ENCODE results near the gene TENM4.

TENM4 gene

DNA sequence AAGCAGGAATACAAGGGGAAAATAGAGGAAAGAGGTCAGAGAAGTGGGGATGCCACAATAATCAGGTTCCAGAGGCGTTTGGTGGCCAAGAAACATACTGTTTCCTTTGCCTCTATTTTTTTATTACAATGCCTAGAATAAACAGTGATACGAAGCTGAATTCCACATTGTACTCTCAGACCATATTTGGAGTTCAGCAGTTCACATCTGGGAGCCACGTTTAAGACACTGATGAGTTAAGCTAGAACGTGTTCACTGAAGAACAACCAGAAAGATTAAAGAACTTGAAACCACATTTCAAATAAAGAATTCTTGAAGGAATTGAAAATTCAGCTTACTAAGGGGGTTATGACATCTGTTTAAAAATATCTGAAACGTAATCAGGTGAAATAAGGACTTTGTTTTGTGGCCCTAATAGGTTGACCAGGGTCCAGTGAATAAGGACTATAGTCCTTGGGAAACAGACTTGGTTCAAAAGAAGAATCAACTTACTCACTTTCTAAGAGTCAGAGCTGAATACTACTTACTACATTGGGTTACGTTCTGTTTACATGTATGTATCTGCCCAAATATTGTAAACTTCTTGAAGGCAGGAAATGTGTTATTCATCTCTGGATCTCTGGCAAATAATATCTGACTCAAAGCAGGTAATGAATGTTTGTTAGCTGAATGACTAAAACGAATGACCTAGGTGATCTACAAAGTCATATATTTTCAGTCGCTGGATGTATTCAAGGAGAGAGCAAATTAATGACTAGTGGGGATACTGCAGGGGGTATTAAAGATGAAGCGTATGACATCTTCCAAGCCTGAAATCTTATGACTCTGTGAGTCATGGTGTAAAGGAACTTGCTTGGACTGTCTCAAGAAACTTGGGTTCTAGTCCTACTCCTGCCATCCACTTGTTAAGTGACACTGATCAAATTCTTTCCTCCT, 619.2 kb downstream of the TENM4 start:
- no peak for DNase-seq

- no peak for DNase-seq
These were observed 620.1 kb downstream of the TENM4 start for GRCh38 chr11:78820741-78821140.

DNA sequence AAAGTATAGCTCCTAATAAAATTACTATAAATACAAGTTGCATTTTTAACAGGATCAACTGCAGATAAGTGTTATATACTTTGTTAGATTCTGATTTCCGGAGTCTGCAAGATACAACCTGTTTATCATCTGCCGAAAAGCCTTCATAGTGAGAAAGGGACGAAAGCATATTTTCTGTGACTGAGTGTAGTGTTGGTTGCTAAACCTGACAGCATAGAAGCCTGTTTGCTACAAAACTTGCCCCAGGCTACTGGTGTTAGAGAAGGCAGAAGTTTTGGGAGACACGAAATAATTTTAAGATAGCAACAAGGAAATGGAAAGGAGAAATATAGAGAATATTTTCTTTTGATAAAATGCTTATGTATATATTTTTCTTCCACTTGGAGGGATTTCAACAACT, 622.6 kb downstream of the TENM4 start:
- no peak for DNase-seq

GRCh38 chr11:78815831-78816230, 625.0 kb downstream of the TENM4 start:
- no peak for DNase-seq

GRCh38 chr11:78812513-78813293, 628.1 kb downstream of the TENM4 start:
- no peak for DNase-seq

DNA sequence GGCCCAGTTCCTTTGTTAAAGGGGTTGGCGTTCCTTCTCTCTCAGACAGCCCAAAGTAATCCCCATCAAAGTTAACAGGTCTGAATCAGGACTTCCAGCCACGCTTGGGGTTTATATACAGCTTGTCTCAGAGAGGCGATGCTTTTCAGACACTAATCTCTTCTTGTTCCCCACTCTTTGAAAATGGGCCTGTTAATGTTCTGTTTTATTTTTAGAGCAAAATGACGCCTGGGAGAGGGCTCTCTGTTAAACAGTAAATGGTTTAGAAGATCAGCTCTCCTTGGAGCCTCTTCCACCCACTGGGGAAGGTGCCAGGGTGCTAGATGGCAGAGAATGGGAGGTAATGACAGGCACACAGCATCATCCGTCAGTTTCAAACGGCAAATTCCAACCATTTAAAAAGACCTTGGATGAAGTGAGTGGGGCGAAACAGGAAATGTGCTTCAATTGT, 630.2 kb downstream of the TENM4 start:
- no peak for DNase-seq

DNA sequence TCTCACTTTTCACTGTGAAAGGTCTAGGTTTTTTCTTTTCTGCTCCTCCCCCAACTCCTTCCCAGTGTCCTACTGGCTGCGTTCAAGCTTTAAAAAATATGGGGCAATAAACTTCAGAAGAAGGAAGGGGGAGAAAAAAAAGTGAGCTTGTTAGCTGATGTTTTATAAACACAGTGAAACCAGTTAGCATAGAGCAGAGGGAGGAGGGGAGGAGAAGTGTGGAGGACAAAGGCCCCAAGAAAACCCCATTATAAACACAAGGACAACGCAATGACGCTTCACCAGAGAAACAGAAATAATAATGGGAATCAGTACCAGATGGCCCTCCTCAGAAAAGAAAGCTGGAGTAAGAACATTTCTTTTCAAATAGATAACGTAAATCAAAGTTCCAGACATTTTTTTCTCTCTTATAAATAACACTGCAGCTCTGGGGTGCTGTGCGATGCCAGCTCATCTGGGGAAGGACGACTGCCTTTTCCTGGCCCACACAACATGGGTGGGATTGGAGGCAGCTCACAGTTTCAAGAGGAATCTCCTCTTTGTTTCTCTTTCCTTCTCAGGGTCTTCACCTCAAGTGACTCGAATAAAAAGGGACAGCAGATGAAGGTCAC, 630.8 kb downstream of the TENM4 start:
- no peak for DNase-seq

DNA sequence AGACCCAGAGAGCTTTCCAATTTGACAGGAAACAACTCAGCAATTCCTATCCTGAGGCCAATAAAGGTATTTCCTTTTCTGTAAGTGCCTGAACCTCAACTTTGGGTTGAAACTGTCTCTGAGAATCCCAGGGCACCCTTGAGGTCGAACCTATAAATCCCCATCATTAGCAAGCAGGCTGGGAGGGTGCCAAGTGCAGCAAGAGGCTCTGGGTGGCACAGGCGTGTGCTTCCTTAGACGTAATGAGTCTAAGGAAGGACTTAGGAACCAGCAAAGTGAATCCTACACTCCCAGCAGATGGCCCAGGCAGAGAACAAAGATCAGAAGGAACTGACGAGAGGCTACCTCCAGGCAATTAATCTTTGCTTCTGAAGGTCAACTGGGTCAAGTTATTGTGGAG, 631.9 kb downstream of the TENM4 start:
- no peak for DNase-seq

DNA sequence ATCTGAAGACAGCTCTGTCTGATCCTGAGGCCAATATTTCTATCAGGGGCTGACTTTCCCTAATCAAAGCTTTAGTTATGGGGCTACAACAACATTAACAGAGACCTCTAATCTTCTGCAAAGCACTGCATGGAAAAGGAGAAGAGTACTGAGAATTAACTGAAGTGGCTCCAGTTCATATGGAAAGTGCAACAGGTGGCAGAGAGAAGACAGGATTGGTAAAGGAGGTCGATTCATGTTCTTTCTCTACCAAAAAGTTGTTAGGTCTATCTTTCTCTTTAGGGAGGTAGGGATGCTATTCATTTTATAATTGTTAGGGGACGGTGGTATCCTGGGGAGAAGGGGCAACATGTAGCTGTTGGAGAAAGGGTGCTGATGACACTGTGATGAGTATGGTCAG, 633.5 kb downstream of the TENM4 start:
- DNase-seq = no peak

DNA sequence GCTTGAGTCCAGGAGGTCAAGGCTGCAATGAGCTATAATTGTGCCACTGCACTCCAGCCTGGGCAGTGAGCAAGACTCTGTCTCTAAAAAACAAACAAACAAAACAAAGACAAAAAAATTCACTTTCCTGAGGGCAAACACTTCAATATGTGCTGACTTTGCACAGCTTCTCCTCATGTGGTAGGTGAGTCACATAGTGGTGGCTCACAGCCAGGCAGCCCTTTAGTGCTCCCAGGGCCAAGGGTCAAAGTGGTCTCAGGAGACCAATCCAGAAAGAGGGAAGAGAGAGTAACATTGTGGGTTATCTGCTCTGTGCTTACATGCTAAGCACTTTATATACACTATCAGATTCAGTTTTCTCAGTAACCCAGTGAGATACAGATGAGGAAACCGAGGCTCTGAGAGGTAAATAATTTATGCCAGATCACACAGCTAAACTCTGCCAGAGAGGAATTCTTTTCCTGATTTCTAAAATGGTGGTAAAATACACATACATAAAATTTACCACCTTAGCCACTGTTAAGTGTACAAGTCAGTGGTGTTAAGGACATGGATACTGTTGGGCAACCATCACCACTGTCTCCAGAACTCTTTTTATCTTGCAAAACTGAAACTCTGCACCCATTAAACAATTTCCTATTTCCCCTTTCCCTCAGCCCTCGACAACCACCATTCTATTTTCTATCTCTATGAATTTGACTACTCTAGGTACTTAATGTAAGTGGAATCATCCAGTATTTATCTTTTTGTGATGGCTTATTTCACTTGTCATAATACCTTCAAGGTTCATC, 634.4 kb downstream of the TENM4 start:
- DNase-seq = no peak

DNA sequence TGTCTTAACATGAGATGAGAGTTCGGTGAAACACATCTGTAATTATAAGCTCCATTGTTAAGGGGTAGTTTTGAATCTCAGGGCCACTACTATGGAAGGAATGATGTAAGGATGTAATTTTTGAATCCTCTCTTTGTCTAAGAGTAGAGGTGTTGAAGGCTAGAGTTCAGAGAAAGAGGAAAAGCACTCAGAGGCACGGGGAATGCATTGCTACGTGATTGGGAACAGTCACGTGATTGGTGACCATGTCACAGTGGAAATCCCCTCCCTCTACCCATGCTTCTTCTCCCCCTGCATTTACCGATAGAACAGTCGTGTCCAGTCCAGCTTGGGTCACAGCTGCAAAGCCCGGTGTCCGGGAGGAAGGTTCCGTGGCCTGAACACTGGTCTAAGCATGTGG, 635.8 kb downstream of the TENM4 start:
- DNase-seq = no peak

DNA sequence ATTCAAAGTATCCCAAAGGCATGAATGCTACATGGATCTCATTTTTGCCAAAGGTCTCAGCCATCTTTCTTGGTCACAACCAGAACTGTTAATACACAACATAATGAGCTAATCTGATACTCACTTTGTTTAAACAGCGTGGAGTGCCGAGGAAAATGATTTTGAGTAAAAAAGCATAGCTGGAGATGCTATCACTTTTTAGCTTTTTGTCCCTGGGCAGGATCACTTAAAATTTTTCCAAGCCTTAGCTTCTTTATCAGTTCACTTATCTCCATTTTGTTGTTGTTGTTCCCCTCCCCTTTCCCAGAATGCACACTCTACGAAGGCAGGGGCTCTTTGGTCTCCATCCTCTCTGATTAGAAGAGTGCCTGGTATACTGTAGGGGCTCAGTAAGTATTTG, 636.8 kb downstream of the TENM4 start:
- no peak for DNase-seq

- no peak for DNase-seq
These were observed 638.6 kb downstream of the TENM4 start for GRCh38 chr11:78802058-78802761.

DNA sequence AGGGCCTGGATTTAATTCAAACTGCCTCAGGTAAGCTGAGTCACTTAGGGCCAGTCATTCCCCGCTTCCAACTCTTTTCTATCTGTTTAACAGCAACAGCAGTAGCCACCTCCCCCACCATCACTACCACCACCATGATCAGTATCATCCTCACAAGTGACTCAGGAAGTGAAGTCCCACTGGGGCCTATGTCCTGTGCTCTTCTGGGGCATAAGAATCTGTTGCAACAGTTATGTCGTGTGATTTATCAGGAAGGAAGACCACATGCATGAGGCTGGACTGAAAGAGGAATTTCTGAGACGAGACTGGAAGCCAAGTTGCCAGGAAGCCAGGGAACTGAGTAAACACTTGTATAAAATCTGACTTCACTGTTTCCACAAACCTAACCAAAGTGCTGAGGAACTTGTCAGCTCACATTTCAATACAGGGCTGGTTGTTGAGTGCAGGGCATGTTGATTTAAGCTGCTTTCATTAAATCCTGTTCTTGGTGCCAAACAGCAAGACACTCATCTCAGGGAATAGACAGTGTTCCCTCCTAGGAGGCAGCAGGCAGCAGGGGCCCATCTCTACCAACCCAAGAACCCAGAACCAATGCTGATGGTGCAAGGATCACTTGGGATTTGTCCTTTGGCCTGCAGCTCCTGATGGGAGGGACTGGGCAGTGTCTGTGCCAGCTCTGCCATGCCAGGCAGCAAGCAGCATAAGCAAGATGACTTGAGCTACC, 639.5 kb downstream of the TENM4 start:
- DNase-seq = no peak

DNA sequence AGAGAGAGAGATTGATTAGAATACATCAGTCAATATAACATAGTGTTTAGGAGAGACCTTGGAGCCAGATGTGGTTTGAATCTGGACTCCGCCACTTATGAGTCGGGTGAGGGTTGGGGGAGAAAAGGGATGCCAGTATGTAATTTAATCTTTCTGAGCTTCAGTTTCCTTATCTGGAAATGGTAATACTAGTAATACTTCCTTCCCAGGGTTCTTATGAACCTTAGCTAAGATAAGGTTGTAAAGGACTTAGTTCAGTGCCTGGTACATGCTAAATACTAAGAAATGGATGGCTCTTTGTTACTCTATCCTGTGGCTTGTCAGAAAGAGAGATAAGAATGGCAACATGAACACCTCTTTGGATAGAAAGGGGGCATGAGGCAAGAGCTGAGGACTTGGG, 640.1 kb downstream of the TENM4 start:
- DNase-seq = no peak

GRCh38 chr11:78800096-78800690, 640.6 kb downstream of the TENM4 start:
- DNase-seq = no peak

DNA sequence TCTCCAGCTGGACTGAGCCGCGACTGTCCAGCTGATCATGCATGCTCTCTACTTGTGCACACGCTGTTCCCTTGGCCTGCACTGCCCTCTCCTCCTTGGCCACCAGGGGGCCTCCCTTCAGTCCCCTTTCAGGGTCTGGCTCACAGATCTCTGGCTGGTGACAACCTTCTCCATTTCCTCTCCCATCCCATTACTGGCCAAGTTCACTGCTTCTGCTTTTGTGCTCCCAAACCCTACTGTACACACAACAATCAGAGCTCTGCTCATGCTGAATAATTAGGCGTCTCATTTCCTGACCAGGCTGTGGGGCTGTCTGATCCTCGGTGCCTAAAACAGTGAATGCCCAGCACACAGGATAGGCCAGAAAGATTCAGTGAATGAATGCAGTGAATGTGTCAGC, 642.2 kb downstream of the TENM4 start:
- no peak for DNase-seq

DNA sequence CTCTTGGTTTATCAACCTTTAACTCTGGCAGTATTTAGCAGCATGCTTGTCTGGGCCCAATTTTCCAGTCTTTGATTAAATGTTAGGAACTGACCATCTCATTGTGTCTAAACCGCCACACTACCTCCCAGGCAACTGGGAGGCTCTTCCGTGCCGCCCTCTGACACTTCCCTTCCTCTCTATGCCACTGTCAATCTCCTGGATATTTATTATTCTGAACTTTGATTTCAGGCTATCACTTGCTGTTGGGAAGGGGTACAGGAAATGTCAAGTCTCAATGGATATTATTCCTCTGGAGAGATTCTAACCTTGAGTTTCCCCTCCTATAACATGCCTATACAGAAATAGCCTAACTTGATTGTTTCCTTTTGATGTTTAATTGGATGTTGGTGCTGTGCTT, 643.3 kb downstream of the TENM4 start:
- no peak for DNase-seq

DNA sequence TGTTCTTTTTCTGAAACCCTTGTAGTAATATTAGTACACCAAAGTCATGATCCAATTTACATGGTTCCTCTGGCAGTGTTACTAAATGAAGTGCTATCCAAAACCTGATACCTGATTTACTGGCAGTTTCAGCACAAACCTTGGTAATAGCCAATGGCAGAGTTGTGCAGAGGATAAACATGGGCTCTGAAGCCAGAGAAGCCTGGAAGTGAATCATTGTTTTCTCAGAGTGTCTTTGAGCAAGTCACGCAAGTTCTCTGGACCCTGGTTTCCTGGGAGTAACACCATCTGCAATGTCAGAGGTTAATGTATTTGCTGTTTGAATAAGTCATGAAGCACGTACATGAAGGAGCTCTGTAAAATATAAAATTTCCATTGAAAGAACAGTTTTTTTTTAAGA, 643.9 kb downstream of the TENM4 start:
- no peak for DNase-seq

DNA sequence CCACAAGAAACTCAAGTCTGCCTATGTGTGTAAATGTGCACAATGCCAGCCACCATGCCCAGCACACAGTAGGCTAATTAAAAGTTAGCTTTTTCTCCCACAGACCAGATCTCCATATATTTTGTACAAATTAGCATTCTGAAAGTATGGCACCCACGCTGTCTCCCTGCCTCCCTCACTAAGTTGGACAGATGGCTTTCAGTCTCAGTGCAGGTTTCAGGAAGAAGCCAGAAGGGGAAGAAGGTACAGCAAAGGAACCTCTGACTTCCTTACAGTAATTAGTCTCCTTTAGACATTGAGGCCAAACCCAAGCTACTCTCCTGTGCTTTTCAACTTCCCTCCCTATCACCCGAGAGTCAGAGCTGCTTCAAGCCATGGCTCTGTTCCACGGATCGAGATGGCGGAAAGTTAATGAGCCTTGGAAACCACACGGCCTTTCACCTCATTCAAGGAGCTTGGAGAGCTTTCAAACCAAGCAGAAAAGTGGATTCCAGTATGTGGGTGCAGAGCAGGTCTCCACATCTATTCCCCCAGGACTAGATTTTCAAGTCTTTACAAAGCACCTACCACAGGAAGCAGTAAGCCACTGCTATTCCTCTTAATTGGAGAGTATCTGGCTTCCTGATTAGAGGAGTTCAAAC, 645.1 kb downstream of the TENM4 start:
- no peak for DNase-seq

- DNase-seq = no peak
These were observed 648.9 kb downstream of the TENM4 start for GRCh38 chr11:78791964-78792363.

Data from activated effector memory CD4-positive, alpha-beta T cell treated with anti-CD3 and anti-CD28 coated beads, Interleukin-2, amount 50 U/mL, for 16 hours (primary cell).